ENCODE results near the gene ZIM2. TPM values are rescaled to one million over a fixed set of nuclear protein-coding genes. Genes with fewer than 3 reads are reported as not detected.

ZIM2 gene
- total and polyA plus RNA-seq, 10 of the 15 experiments (the other 5 are each of a cell fraction or from before 2014, with no cell fraction given), result not detected

GRCh38 chr19:56823417-56823816 lies 17.1 kb downstream of the ZIM2 start:
- Histone ChIP-seq H3K9ac (ENCODE audit: control insufficient read depth, insufficient read depth, low read length) (no peak overlapping the region), H3K4me2 (ENCODE audit: control insufficient read depth, insufficient read depth) (no peak overlapping the region), H3K27me3 (replicated peaks in 1 of 2; ENCODE audit: control insufficient read depth in 2 of 2, insufficient read depth in 2 of 2, low read length in 1 of 2) (no peaks in the 10 kb centered on the region), H3K27ac (ENCODE audit: control insufficient read depth, insufficient read depth) (no peak overlapping the region), H2AFZ (ENCODE audit: control insufficient read depth, low read depth, low read length) (no peak overlapping the region), H3K9me3 (replicated peaks; ENCODE audit: control insufficient read depth, insufficient read depth, low read length) (no peaks in the 10 kb centered on the region; the same call in 2 of the 3 replicates), H3K79me2 (ENCODE audit: control insufficient read depth, insufficient read depth, low read length) (no peaks in the 10 kb centered on the region), H3K4me1 (ENCODE audit: control insufficient read depth, insufficient read depth, low read length) (no peaks in the 10 kb centered on the region), H3K36me3 (ENCODE audit: control insufficient read depth in 2 of 2, insufficient read depth in 2 of 2, low read length in 1 of 2) (no peaks in the 10 kb centered on the region), H3K4me3 (no peak overlapping the region), H4K20me1 (ENCODE audit: control insufficient read depth, insufficient read depth) (no peaks in the 10 kb centered on the region)
- WGBS (ENCODE audit: insufficient coverage, insufficient replicate concordance, low lambda C conversion rate, missing lambda C conversion rate), result 43% methylated on average over 7 of the region's 12 CpGs
- ATAC-seq (no peak), DNase-seq (ENCODE audit: low read depth, low spot score) (no peak), FAIRE-seq (no peak)
- SMC1A ChIA-PET (ENCODE audit: uncharacterized antibody, unreplicated experiment), result no interaction called here
- POLR2A ChIA-PET, result no interaction called here
- BruUV-seq (replicated peaks), result no TSS peak
- in situ Hi-C loops (cut with MboI) (no loop called here), intact Hi-C loops (cut with micrococcal nuclease; ENCODE audit: unreplicated experiment) (no loop called here)
- CTCF ChIA-PET, result no interaction called here
- RAD21 ChIA-PET (ENCODE audit: unreplicated experiment), result no interaction called here
- TF ChIP-seq POU2F2 (IDR thresholded peaks at IDR 0.05; ENCODE audit: borderline replicate concordance, low read depth, low read length) (no peak), TCF3 (IDR thresholded peaks at IDR 0.05; ENCODE audit: borderline replicate concordance, insufficient read depth, low read depth, low read length) (no peak), STAT3 (IDR thresholded peaks at IDR 0.05; ENCODE audit: low read depth, low read length) (no peak), IRF4 (IDR thresholded peaks at IDR 0.05; ENCODE audit: low read depth, low read length) (no peak), JUND (IDR thresholded peaks at IDR 0.05; ENCODE audit: low read depth, low read length) (no peak), BCL11A (IDR thresholded peaks at IDR 0.05; ENCODE audit: low read depth, low read length) (no peak), NFXL1 (IDR thresholded peaks at IDR 0.05; ENCODE audit: borderline replicate concordance) (no peak), HSF1 (IDR thresholded peaks at IDR 0.05; ENCODE audit: low read depth, low read length) (no peak), BCL3 (IDR thresholded peaks at IDR 0.05; ENCODE audit: borderline replicate concordance, insufficient read depth, low read depth, low read length, poor library complexity, severe bottlenecking) (no peak), REST (IDR thresholded peaks at IDR 0.05; ENCODE audit: low read depth, low read length) (no peak), POLR2AphosphoS5 (IDR thresholded peaks at IDR 0.05; ENCODE audit: low read length) (no peak), CUX1 (IDR thresholded peaks at IDR 0.05; ENCODE audit: insufficient replicate concordance, low read depth, low read length) (no peak), MYC (IDR thresholded peaks at IDR 0.05; ENCODE audit: insufficient read depth, insufficient read length, insufficient replicate concordance, low read length, severe bottlenecking) (no peak)
